Ramos (cell line): ENCODE measurements around the gene LHX4.

Source experiments
- in situ Hi-C: fragments of 300-500 bp; cut with MboI; formaldehyde crosslinking; loops from one replicate; pipeline ENCODE4 v1.14.3; 2022; ENCODE audit warnings: low sequenced_read_pairs; ENCODE audit not compliant: unreplicated experiment

LHX4 gene

DNA sequence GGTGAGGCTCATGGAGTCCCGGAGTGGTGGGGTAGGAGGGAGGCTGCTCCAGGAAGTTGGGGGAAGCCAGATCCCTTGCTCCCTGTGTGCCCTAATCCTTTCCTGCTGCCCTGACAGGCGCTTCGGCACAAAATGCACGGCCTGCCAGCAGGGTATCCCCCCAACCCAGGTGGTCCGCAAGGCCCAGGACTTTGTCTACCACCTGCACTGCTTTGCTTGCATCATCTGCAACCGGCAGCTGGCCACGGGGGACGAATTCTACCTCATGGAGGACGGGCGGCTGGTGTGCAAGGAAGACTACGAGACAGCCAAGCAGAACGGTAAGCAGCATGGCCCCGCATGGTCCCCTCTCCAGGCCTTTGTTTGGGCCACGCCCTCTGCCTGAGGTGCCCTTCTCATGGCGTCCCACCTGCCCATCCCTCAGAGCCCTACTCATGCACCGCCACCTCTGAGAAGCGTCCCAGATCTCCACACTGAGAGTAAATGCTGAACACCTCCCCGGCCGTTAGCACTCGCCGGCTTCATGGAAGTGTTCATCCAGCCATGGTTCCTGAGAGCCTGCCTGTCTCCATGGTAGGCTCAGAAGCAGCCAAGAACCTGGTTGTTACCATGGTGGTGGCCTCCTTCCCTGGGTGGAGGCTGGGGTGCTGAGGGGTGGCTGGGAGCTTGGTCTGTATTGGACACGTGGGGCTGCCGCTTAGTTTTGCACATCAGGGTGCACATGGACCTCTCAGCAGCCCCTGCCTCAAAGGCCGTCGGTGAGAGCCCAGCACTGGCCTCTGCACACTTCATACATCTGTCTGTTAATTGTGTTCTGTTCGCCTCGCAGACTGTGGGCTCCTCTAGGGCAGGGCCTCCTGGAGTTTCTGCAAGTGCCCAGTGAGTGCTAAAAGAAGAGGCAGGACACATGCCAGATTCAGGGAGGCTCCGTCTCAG, 36.5 kb downstream of the LHX4 start:
- in situ Hi-C loops = no loop called here

DNA sequence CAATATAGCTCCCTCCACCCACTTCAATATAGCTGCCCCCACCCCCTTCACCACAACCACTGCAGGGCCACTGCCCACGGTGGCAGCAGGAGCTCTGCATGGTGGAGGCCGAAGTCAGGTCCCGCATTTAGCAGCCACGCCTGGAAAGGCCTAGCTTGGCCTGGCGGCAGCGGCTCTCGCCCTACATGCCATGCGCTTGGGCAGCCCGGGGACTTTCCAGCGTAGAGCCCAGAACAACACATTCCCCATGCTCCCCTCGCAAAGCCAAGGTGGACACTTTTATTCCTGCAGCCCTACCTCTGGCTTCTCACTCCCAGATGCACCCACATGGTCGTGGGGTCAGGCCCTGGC, 37.1 kb downstream of the LHX4 start:
- in situ Hi-C loops = no loop called here

DNA sequence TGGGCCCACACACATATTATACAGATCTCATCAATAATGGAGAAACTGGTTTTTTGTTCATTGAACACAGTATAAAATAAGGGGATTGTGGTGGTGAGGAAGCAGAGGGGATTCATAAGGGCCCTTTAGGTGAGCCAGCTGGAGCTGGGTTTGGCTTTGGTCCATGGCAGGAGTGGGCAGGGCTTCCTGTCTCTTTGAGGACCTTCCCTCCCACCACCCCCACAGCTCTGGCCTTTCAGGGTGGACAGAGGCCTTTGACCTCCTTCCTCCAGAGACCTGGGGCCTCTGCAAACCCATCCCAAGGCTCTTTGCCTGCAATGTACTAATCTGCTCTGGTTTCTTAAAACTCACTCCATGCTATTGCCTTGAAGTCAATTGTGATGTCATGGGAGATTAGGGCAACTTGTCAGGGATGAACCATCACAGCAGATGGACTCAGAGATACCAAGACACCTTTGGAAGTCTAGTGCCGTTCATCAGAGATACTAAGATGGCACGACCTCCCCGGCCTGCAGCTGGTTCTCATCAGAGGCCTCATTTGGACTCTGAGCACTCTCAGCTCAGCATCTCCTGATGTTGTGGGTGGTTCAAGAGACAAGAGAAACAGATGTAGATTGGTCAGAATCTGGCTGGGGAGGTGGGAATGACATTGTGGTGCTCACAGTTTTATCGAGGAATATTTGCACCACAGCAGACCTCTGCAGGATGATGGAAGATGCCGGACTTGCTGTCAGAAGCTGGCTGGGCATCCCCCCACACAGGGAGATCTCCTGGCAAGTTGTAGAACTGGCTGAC, 37.9 kb downstream of the LHX4 start:
- in situ Hi-C loops = no loop called here

DNA sequence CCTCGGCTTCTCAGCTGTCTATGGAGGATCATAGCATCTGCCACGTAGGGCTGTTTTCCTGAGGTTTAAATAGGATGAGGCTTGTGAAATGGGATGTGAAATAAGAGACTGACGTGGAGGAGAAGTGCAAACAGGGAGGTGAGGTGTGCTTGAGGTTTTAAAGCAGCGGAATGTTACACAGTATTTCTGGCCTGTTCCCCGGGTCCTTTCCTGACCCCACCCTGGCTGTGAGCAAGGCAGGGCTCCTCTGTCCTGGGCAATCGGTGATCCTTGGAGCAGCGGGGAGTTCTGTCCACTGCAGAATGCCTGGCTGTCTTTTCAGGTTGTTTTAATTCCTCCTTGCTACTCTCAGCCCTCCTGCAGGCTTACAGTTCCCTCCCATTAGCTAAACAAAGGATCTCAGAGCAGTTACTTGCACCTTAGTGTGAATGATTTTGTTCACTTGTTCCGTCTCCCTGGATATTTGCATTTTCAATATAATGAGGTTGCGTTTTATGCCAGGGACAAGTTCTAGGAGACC, 38.6 kb downstream of the LHX4 start:
- in situ Hi-C loops = no loop called here

DNA sequence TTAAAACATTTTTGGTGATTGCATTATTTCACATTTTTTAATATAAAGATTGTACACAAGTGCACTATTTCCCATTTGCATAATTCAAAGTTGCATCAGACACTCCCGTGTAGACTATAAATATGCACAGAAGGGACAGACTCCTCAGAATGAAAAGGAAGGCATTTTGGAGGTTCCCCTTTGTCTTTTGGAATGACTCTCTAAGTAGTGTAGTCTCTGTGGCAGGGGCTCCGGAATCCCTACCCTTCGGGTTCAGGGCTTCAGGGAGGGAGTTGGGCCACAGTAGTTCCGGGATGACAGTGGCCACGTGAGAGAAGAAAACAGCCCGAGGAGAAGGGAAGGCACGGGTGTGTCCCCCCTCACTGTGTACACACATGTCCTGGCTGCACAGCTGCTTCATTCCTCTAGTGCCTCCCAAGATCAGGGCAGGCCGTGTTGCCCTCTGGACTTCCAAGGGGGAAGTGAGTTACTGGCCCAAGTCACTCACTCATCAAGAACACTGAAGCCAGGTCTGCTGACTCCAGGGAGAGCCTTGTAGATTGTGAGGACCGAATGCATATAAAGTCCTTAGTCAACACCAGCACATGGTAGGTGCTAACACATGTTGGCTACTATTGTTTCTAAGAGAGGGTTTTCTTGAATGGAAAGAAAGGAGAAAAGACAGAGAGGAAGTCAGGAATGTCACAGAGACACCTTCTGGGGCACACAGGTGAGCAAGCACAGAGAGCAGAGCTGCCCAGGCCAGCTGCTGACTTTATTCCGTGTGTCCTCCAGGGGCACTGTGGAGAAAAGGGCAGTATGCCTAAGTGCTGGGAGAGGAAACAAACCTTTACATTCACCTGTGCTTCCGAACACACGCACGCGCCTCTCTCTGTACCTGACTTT, 39.8 kb downstream of the LHX4 start:
- in situ Hi-C loops = no loop called here

DNA sequence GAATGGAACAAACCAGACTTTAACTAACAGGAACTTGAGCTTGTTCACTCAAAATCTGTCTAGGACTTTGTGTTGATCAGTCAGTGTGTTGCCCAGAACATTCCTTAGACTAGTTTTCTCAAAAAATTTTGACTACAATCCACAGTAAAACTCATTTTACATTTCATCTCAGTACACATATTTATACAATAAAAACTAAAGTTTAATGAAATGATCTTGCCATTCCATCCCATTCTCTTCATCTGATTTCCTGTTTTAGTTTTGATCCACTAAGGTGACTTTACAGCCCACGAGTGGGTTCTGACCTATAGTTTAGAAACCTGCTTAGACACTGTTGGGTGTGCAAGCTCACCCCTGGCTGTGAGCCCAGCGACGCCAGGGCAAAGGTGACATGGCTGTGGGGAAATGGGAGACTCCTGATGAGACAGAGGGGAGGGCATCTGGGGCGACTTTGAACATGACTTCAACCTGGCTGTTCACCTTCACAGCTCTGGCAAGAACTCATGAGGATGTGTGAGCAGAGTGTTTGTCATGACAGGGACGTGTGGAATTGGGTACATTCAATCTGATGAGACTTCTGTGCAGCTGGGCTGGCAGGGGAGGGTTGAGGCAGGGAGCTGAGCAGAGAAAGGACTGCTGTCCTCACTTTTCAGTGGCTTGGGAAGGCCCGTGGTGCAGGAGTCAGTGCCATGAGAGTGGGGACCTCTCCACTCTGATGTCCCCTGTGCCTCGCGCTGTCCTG, 40.6 kb downstream of the LHX4 start:
- in situ Hi-C loops = no loop called here

DNA sequence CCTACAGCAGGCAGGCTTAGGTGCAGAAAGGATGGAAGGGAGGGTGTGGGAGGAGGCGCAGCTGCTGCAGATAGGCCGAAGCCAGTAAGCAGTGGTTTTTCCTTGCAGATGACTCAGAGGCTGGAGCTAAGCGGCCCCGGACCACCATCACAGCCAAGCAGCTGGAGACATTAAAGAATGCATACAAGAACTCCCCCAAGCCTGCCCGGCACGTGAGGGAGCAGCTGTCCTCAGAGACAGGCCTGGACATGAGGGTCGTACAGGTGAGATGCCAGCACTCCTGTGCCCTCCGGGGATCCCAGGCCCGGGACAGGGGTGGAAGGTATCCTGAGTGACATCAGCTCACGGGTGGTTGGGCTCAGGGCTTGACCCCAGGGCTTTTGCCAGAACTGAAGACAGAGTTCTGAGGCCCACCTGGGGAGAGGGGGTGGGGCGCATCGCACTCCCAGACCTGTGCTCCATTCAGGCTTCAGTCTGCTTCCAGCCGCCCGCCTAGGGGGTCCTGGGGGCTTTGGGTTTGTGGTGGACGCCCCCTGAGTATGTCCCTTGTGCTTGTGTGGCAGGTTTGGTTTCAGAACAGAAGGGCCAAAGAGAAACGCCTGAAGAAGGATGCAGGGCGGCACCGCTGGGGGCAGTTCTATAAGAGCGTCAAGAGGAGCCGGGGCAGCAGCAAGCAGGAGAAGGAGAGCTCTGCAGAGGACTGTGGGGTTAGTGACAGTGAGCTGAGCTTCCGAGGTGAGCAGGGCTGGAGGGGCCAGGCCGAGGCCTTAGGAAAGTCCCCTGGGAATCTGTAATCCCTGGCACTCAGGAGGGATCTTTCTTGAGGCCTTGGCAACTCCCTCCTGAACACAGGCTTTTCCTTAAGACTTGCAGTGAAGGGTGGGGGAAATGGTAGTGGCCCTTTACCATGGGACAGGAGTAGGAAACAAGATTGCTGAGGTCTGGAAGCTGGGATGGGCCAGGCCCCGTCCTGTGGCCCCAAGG, 41.5 kb downstream of the LHX4 start:
- in situ Hi-C loops = no loop called here

DNA sequence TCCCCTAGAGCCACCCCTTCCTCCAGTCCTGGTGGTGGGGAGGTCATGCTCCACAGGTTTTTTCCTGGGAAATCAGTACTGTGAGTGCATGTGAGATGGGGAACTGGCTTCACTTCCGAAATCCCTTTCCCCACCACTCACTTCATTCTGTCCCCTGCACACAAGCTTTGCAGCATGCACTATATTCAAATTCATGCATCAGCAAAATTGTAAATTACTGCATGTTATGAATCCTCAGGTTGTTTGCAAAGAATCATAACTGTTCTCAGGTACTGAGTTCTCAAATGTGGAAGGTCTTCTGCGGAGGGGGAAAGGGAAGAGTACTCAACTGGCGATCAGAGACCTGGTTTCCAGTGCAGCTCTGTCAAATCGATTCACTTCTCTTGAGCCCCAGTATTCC, 42.3 kb downstream of the LHX4 start:
- in situ Hi-C loops = no loop called here

DNA sequence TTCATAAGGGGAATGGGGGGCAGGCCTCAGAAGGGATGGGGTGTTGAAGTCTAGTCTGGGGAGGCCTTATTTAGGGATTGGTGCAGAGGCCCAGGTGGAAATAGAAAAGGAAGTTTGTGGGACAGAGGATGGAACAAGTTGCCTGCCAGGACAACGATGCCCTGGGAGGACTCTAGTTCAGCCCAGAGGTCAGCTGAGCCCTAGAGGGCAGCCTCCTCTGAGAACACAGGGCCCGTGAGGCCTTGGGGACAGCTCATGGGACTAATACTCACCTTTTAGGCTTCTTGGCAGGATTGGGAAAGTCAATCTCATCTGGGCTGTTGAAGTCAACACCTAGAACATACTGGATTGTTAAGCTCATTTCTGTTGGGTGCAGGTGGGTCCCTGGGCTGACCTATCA, 43.0 kb downstream of the LHX4 start:
- in situ Hi-C loops = no loop called here

DNA sequence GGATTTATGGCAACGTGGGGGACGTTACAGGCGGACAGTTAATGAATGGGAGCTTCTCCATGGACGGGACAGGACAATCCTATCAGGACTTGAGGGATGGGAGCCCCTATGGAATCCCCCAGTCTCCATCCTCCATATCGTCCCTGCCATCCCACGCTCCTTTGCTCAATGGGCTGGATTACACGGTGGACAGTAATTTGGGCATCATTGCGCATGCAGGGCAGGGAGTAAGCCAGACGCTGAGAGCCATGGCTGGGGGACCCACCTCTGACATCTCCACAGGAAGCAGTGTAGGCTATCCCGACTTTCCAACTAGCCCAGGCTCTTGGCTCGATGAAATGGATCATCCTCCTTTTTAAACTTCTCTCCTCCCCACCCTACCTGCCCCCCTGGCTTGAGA, 44.2 kb downstream of the LHX4 start:
- in situ Hi-C loops = no loop called here

DNA sequence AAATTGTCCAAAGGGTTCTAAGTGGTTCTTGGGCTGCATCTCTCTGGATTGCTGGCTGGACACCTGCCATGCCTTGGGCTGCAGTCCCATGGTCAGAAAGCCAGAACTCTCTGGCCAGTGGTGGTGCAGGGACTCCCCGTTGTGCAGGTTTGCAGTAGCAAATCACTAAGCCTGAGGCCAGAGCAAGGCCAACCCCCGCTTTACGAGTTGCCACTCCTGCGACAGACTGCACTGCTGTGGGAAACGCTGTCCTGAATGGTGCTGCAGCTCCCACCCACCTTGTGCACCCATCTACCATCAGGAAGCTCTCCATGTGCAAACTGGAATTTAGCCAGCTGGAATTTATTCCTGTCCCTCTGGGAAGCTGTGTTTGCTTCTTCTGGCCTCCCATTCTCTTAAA, 45.7 kb downstream of the LHX4 start:
- in situ Hi-C loops = no loop called here

DNA sequence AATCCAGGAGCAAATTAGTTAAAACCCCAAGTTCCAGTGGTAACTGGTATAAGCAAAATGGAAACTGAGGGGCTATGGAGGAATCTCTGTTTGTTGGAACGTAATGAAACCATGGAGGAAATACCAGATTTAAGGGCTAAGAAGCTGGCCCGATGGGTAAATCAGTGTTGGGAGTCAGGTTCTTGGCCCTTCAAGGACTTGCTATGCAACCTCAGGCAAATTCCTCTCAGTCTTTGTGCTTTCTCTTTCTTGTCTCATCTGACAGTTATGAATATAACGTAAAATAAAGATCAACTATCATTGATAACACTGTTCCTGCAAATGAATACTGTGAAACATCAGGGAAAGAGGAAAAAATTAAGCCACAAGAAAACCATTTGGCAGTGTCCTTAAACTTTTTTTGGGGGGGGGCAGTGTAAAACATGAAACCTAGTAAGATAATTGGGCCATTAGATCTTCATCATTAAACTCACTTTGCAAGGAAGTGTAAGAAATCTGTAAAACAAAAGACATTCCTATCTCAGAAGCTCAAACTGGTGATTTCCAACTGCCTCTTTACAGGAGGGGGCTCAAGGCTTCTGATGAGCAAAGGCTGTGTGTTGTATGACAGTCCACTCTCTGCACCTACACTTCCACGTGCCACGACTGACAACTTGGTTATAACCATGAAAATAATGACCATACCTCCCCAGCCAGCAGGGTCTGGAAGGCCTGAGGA, 47.6 kb downstream of the LHX4 start:
- in situ Hi-C loops = no loop called here

DNA sequence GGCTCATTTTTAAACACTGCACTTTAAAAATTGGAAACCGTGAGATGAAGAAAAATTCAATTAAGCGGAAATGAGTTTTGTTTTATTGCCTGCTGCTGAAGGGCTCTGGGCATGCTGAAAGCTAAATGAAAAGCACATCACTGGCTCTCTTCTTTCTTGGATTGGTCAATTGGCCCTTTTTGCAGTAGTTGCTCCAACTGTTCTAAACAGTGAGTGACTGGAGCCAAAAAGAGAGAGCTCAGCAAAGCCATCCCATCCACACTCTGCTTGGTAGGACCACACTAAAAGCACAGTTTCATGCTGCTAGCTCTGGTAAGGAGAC, 48.1 kb downstream of the LHX4 start:
- in situ Hi-C loops = no loop called here

DNA sequence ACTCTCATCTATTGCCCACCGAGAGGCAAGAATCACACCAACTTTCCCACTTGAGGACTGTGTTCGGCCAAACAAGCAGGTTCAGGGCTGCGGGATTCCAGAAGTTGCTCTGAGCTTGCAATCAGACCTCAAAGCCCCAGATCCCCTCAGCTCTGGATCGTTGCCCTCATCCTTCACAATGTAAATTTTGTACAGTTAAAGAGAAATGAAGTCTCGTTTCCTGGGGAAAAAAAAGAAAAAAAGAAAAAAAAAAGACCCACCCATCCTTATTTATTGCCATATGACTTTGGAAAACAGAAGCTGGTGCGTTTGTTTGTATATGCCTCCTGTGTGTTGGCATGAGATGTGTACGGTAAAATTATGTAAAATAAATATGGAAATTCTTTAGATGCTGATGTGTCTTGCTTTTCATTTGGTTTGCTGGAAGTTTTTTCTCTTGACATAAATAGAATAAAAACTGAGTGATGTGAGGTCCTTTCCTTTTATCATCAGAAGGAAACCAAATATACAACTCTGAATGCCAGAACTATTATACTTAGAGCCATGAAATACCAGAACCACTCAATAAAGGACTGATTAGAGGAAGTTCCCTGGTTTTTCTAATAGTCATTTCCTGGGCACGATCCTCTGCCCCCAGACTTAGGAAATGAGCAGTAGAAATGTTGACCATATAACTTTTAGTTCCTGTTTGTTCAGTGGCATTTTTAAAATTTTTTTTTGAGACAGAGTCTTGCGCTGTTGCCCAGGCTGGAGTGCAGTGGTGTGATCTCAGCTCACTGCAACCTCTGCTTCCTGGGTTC, 48.7 kb downstream of the LHX4 start:
- in situ Hi-C loops = no loop called here

DNA sequence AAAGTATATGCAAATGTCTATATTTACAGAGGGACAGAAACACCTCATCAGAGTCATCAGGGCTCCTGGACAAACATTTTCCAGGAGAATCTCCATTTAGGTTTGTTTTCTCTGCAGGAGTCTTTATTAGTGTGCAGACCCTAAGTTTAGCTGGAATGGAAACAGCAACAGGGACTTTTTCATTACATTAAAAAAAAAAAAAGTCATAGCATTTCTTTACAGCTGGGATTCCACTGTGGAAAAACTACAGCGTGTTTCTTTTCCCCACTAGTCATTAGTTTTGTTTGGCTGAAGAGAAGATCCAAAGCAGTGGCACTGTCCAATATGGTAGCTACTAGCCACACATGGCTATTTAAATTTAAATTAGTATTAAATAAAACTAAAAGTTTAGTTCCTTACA, 49.6 kb downstream of the LHX4 start:
- in situ Hi-C loops = no loop called here

DNA sequence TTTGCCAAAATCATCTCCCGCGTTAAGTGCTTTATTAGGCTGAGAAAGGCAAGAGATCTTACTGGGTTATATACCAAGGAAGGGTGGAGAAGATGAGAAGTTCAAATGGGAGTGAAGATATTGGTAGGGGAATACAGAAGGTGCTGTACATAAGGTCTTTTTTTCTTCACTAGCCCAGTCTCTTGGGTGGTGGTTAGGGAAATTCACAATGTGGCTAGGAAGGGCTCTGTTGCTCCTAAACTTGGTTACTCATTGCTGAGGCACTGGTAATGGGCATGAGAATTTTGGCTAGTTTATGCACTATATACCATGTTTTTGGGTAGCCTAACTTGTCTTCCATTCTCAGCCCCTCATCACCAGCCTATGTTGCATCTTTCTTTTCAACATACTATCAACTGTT, 50.6 kb downstream of the LHX4 start:
- in situ Hi-C loops = no loop called here

DNA sequence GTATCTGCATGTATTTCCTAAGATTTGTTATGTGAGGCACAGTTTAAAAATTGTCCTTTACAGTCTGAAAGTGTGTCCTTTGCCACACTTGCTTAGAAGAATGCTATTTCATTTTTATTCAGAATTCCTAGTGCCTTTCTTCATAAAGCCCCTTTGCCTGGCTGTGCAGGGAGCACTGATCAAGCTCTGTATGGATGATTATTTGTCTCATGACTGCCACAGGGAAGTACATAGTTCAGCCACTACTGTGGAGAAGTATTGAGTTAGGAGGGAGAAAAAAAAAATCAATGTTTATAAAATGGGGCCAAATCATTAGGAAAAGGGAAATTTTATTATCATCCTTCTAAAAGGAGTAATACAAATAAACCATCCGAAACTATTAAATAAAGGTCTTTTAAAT, 51.4 kb downstream of the LHX4 start:
- in situ Hi-C loops = no loop called here
